Tongue (tissue), 2 donors: ENCODE data around the gene P2RX6. TPM values are rescaled to one million over a fixed set of nuclear protein-coding genes. Genes with fewer than 3 reads are reported as not detected.
"Not testable (repeated sequence)": the region's sequence is repeated elsewhere in the genome, so short reads cannot be mapped to it uniquely, and the experiment has no call there.

ENCODE experiments used
- DNase-seq: peaks from one replicate; pipeline ENCODE4 v3.0.0-alpha.2; 2015
- total RNA-seq: library from RNA; depleted of rRNA; stranded (reverse); fragments of >200 nt; gene quantifications from one replicate; pipeline ENCODE4 v1.2.3, GENCODE V29; 2014

Gene P2RX6
- total RNA-seq, 1 donor from 2014 or later: 19.3 TPM

DNA sequence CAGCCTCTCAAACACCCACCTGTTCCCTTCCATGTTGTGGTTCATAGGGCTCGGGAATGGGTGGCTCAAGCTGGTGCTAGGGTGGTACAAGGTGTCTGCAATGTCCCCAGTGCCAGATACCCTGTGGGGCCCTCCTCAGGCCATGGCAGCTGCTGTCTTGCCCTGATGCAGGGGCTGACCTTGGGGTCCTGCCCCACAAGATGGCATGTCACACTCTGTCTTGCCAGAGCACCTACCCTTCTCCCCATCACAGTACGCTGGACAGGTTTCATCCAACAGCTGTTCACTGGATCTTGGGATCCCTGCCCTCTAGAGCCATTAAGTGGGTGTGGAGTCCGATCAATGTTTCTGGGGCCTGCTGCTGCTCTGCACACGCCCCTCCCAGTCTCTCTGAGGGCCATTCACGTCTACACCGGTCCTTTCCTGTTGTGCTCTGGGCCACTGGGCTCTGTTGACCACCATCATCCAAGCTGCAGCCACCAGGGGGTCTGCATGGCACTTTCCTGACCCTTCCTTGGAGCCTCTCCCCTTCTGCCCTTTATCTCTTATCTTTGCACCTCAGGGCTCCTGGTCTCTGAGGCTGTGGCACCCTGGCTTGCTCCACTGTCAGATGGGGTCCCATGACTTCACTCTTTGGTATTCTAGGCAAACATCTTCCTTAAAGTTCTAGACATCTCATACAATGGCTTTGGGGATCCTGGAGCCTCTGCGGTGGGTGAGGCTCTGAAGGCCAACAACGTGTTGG lies 37.9 kb downstream of the P2RX6 start:
- no peak for DNase-seq

DNA sequence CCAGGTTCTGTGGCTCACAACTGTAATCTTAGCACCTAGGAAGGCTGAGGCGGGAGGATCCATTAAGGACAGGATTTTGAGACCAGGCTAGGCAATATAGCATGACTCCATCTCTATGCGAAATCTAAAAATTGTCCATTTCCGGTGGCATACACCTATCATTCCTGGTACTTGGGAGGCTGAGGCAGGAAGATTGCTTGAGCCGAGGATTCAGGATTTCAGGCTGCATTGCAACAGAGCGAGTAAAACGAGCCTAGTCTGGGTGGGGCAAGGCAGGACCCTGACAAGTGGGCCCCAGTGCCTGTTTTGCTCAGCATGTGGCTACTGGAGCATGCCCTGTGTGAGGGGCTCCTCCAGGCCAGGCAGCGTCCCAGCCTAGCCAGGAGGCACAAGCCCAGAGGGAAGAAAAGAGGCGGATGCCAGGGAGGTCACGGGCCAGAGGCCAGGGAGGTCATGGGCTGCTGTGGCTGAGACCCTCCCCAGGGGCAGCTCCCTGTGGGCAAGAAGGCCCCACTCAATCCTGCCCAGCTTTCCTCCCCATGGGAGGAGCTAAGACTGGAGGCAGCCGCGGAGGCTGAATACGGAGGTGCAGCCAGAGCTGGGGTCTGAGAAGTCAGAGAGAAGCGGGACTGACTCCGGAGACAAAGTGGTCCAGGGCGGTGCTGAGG lies 39.2 kb downstream of the P2RX6 start:
- DNase-seq: no peak

DNA sequence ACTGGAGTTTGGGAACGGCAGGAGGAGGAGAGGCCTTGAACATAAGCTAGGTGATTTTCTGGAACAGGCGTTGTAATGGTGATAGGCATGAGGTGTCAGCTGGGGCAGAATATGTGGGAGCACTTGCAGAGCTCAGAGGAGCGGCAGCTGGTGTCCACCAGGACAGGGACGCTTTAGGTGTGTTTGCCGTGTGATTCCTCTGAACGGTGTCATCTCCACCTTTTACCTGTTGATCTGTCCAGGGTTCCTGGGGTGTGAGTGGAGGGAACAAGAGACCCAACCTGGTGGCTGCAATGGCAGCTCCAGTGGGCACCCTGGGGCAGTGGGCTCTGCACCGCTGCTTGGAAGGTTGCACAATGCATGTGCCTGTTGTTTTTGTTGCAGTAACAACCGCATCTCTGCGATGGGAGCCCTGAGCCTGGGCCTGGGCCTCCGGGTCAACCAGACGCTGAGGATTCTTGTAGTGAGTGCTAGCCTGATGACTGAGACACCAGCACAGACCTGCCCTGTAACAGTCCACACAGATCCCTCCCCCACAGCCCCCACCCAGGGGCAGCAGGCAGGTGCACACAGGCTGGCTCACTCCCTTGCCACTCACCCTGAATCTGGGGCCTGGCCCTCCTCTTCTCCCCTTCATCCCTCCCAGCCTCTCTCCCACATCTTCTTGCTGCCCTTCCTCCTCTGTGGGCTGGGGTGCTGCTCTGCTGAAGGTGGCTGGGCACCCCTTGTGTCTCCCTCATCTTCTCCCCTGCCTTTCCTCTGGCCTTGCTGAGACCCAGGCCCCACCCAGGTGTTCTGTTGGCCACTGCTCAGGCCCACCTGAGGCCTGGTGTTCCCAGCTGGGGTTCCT lies 40.0 kb downstream of the P2RX6 start:
- no peak for DNase-seq

DNA sequence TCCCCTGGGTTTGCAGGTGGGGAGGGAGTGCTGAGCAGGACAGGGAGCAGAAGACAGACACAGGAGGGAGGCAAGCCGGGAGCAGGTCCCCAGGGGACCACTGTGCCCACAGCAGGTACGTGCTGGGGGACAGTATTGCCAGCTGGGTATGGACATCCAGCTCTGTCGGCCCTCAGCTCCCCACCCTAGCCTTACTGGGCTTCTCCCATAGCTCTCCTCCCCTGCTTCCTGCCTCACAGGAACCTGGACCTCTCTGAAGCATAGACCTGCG lies 40.5 kb downstream of the P2RX6 start:
- no peak for DNase-seq

DNA sequence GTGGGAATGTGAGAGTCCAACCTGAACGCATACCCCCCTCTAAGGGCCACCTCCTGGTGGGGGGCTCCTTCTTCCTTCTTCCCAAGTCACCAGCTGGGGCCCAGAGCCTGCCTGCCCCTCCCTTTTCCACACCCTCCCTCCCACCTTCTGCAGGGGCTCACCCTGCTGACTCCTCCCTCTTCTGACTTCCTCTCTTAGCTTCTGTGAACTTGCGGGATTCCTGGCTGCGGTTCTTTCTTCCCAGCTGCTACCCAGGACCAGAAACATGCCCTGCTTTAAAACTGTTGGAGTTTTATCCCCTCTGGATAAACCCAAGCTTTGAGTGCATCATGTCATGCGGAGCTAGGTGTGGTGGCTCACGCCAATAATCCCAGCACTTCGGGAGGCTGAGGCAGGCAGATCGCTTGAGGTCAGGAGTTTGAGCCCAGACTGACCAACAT lies 40.9 kb downstream of the P2RX6 start:
- no peak for DNase-seq

DNA sequence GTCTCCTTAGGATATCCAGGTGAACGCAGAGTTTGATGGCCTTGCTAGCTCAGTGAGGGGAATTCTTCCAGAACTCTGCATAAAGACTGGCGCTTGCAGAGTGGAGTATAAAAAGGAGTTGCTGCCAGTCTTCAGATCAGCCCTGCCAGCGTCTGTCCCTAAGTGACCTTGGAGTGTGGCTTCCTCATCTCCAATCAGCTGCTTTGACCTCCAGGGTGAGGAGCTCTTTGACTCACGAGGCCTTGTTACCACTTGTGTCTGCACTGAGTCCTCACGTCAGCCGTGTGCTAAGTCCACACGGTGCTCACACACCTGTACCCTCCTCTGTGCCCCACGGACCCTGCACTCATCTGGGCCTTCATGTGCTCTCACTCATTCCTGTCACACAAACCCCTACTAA lies 45.4 kb downstream of the P2RX6 start:
- not testable (repeated sequence) for DNase-seq

DNA sequence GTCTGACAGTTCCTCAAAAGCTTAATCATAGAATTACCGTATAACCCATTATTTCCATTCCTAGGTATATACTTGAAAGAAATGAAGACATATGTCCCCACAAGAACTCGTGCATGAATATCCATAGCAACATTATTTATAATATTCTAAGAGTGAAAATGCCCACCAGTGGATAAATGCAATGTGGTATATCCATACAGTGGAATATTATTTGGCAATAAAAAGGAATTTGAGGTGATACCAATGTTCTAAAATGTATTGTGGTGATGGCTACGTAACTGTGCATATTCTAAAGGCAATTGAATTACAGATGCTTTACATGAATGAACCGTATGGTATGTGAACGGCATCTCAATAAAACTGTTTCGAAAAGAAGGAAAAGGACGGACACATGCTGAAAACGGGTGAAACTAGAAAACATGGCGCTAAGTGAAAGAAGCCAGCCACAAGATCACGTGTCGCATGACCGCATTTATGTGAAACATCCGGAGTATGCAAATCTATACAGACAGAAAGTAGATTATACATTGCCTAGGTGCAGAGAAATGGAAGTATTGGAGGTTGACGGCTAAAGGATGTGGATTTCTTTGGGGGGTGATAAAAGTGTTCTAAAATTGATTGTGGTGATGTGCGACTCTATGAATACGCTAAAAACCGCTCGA lies 46.8 kb downstream of the P2RX6 start:
- not testable (repeated sequence) for DNase-seq

DNA sequence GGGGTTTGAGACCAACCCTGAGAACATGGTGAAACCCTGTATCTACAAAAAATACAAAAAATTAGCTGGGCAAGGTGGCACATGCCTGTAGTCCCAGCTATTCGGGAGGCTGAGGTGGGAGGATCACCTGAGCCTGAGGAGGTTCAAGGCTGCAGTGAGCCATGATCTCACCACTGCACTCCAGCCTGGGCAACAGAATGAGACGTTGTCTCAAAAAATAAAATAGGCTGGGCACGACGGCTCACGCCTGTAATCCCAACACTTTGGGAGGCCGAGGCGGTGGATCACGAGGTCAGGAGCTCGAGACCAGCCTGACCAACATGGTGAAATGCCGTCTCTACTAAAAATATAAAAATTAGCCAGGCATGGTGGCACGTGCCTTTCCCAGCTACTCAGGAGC lies 49.5 kb downstream of the P2RX6 start:
- not testable (repeated sequence) for DNase-seq

DNA sequence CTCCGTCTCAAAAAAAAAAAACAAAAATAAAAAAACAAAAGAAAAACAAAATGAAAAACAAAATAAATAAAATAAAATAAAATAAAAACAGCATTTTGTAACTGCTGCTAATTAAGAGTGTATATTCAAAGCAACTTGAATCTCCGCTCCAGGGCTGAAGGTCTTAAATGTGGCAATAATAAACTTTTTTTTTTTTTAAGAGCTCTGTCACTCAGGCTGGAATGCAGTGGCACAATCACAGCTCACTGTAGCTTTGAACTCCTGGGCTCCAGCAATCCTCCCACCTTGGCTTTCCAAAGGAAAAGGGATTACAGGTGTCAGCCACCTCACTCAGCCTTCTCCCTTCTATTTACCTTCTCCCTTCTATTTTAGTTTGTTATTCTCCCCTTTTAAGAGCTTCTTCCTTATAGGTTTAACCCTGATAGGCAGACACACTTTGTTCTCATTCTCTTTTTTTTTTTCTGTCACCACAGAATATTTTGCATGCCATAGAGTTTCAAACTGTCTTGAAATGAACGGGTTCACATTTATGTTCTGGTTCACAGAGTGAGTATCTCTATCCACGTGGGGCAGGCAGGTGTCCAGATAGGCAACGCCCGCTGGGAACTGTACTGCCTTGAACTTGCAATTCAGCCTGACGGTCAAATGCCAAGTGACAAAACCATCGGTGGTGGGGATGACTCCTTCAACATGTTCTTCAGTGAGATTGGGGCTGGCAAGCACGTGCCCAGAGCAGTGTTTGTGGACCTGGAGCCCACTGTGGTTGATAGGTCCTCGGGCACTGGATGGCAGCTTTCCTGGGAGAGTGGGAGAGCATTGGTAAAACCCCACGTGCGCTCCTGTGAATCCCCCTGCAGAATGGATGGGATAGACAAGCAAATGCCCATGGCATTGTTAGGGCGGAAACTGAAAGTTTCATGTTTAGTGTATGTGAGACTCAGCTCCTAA lies 50.2 kb downstream of the P2RX6 start:
- DNase-seq: no peak

DNA sequence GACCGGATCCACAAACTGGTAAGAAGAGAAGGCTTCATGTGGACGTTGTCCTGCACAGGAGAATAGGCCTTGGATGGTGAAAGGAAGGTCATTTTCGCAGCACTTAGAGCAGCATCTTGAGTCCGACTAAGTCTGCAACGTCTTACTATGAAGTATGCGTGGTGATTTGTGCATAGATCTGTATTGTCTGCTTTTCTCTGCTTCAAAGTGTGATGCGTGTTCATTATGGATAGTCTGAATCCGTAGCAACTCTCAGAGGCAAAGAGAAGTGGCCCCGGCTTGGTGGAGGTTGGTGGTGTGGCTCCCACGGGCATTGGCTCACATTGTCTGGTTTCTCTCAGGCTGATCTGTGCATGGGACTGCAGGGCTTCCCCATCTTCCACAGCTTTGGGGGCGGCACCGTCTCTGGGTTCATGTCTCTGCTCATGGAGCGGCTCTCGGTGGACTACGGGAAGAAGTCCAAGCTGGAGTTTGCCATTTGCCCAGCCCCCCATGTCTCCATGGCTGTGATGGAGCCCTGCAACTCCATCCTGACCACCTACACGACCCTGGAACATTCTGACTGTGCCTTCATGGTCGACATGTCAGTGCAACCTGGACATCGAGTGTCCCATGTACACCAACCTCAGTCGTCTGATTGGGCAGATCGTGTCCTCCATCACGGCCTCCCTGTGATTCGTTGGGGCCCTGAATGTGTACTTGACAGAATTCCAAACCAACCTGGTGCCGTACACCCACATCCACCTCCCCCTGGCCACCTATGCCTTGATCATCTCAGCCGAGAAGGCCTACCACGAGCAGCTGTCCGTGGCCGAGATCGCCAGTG lies 52.3 kb downstream of the P2RX6 start:
- no peak for DNase-seq

DNA sequence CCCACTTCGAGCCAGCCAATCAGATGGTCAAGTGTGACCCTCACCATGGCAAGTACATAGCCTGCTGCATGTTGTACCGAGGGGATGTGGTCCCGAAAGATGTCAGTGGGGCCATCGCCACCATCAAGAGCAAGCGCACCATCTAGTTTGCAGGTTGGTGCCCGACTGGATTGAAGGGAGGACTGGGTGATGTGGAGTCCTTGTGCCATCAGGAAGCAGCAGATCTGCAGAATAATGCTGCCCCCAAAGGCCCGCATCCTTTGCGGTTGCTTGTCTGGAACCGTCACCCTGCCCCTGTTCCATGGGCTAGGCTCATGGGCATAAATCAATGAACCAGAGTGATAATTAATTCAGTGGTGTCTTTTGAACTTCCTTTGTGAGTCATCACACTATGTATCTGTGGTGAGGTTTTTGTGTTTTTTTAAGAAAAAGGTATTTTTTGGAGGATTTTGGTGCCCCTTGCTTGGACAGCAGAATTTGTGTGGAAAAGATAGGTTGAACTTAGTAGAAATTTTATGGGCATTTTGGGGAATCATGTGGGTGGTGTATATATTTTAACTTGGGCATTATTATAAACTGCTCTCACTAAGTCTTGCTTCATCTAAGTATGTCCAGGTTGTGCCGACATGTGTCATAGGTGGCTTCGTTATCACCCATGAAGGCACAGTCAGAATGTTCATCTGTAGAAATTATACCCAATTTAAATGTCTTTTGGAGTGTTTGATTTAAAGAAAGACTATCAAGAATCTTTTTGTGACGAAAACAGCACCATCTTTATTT lies 53.1 kb downstream of the P2RX6 start:
- no peak for DNase-seq

DNA sequence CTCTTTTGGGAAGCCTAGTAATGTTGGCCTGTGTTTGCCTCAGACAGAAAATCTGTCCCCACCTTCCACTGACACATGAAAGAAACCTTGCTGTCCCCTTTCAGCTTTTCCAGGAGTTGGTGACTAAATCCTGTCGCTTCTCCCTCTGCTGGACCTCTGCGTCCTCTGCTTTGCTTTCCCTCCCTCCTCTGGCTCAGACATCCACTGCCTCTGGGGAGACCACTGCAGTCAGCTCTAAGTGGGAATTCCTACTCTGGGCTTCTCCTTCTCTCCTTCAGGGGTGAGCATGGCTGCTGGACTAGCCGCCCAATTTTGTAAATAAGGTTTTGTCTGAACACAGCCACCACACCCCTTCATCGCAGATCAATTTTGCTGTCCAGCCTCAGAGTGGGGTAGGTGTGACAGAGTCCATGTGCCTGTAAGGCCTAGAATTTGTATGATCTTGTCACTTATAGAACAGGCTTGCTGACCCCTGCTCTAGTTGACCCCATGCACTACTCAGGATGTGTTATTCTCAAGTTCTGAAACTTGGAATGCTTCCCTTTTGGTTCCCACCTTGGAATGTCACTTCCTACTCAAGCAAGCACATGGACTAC lies 53.8 kb downstream of the P2RX6 start:
- no peak for DNase-seq

DNA sequence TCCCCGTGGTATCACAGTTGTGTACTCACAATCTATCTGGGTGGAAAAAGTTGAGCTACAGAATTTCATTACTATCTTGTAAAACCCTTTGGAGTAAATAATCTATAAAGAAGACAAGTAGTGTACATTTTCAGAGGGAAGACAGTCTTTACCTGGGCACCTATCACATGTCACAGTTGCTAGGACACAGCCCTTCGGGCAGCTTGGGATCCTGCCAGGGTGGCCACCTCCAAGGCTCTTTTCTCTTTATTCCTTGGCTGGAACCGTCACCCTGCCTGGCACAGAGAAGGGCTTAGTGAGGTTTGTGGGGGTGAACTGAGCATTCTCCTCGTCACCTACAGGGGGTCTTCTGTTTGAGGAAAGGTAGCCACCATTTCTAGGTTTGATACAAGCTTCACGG lies 54.4 kb downstream of the P2RX6 start:
- DNase-seq: no peak

DNA sequence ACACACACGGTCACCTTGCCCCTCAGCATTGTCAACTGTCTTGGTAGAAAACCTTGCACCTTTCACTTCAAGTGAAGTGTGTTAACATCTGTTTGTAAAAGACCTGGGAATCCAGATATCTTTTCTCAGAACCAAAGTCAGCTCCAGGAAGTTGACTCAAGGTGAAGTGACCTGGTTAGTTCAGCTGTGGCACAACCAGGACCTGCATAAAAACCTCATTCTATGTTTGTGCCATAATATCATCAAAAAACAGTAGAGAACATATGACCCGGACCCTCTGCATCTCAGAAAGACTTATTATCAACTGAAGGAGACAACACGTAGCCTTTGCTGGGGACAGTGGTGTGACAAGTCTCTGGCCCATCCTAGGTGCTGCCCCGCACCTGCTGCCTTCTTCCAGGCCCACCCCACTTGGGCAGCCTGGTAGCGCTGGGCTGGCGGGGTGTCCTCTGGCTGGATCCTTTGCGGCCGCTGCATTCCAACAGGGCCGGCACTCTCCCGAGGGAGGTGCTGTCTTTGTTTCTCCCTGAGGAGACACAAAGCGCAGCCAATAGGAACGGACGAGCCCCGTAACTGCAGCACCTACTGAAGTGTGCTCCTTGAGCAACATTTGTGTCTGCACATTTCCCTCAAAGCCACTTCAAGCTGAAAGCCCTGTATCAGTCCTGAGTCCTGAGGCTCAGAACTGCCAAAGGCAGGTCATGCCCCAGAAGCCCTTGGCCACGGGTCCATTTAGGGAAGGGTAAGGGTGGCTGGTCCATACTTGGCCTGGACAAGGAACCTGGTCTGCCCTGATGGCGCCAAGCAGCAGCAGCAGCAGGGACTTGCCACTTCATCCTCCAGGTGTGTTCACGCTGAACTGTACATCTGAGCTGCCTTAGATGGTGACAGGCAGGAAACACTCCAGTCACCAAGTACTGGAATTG lies 56.0 kb downstream of the P2RX6 start:
- DNase-seq: no peak

DNA sequence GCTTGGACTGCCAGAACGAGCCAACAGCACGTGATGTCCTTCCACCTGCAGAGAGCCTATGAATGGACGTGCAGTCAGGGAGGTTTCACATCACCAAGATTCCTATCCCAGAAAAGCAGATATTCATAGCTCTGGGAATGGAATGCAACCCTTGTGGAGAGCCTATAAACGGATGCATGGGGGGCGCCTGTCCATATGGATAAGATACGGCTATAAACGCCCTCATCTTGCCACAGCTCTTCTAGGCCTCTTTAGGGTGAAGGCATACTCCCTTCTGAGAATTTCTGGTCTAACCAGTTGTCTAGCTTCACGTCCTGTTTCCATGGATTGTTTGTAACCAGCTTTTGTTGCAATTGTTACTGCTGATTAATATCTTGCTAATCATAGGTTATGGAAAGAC lies 56.8 kb downstream of the P2RX6 start:
- DNase-seq: not testable (repeated sequence)

DNA sequence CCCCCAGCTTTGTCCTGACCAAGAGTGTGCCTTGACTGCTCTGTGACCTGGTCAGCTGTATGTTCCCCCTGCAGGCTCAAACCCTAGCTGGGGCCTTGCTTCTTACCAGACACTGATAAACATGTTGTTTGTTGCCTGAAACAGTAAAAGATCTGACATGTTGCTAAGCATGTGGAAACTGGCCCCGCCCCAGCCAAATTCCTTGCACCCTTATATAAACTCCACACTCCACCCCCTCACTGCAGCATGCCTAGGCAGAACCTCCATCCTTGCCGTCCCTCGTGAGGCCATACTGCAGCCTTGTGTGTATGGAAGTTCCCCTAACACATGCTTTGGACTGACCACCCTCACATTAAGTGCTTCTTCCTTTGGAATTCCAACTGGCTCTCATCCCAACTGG lies 58.1 kb downstream of the P2RX6 start:
- no peak for DNase-seq

DNA sequence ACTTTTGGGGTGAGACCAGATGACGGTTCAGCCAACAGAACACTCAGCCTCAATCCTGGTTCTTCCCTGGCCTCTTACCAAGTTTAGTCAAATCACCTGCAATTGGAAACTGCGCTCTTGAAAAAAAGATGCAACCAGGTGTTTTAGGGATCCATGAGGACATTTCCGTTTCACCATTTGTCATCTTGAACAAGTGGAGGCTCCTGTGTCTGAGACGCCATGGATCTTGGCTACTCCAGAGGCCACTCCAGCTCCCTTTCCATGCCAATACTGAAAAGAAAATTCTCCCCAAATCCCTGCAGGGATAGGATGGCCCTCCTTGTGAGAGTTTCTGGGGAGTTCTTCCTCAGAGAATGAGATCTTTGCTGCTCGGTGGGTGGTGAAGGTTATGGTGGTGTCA lies 58.5 kb downstream of the P2RX6 start:
- no peak for DNase-seq

DNA sequence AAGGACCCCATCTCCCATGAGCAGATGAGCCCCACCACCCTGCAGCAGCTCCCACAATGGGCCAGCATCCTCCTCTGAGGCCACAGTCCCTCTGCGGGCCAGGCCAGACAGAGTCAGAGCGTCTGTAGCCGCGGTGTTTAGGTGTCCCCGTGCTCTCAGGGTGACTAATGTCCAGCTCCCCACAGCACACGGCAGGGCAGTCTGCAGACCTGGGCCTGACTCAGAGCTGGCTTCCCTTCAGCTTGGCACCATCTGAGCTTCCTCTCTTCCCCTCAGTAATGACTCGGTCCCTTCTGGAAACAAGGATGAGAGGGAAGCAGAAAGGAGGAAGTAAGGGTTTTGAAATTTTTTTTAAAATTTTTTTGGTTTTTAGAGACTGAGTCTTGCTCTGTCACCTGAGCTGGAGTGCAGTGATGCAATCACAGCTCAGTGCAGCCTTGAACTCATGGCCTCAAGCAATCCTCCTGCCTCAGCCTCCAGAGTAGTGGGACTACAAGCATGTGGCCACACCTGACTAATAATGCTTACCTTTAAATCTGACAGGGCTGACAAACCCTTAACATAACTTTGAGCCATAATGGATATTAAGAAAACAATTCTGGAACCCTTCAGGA lies 59.2 kb downstream of the P2RX6 start:
- DNase-seq: no peak
